ENCODE results near the gene WFIKKN2. TPM values are rescaled to one million over a fixed set of nuclear protein-coding genes. Genes with fewer than 3 reads are reported as not detected.
A peak's percentile ranks its signal among the peaks of the same experiment; 100 is the strongest.

Gene WFIKKN2
- total RNA-seq, 4 donors from 2014 or later: 0.09 to 0.22 (median 0.20) TPM; not detected in 1

DNA sequence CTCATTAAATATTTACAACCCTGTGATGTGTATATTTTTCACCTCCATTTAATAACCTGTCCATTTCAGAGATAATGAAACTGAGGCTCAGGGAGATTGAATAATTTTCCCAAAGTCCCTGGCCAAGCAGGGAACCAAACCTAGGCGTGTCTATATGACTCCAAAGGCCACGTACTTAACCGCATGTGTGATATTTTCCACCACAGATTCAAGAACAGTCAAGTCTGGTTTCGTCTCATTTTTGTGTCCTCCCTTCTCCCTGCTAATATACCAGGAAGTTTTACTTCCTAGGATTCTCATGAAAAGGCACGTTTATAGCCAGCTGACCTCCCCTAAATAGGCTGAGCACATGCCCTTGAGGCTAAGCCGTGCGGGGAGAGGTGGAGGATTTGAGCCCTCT is 15.3 kb downstream of the WFIKKN2 start:
- no peak for DNase-seq
- intact Hi-C loops (cut with DNase I; ENCODE audit: low total_unique reads) (loop anchor here (10.0 kb wide), 1 partner anchor 204 kb away; no protein-coding TSS in a partner anchor), in situ Hi-C loops (cut with MboI; ENCODE audit: low sequenced_read_pairs in 4 of 4) (loop anchor here in 3 of 4 donors (5.0 to 25.0 kb wide), 2 partner anchors 107 to 312 kb away; partner anchors contain the start of genes NME1 (in 2 of the 3) and NME2 (in 2 of the 3))
- no peak for ATAC-seq
- Histone ChIP-seq H3K27ac (peak overlapping the region; percentile 88 to 95 (median 93)), H3K36me3 (no peaks in the 10 kb centered on the region), H3K27me3 (no peaks in the 10 kb centered on the region), H3K9me3 (no peaks in the 10 kb centered on the region), H3K4me3 (no peak overlapping the region), H3K4me1 (peaks cover 36 to 50% of the 10 kb centered on the region in 2 donors)
- TF ChIP-seq POLR2A (IDR thresholded peaks at IDR 0.05) (no peak), CTCF (IDR thresholded peaks at IDR 0.05 in 4 of 5, conservative IDR thresholded peaks at IDR 0.05 in 1 of 5) (no peak)

DNA sequence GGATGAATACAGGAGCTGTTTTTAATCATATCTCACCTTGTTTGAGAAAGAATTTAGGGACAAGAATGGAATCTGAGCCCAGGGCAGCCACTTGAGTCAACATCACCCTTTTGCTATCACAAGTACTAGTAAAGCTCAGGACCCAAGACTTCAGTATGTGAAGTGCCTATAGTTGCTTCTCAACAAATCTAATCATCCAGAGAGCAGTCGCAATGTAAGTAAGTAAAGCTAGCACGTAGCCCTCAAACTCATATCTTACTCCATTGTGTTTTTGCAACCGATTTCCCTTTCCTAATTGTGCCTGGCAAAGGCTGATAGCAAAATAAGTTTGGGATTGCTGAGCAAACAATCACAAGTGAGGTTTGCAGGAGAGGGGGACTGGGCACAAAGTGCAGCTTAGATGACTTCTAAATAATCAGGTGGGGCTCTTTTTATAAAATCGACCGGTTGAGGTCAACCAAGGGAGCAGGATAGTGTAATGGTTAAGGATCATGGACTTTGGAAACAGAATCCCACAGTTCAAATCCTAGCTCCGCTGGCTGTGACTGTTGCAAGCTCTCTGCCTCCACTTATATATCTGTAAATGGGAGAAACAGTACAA is 17.7 kb downstream of the WFIKKN2 start:
- TF ChIP-seq CTCF (IDR thresholded peaks at IDR 0.05 in 4 of 5, conservative IDR thresholded peaks at IDR 0.05 in 1 of 5) (no peak), POLR2A (IDR thresholded peaks at IDR 0.05) (no peak)
- Histone ChIP-seq H3K27ac (peak overlapping the region; percentile 88 to 95 (median 93)), H3K27me3 (no peaks in the 10 kb centered on the region), H3K4me1 (peaks cover 25 to 51% of the 10 kb centered on the region in 2 donors), H3K36me3 (no peaks in the 10 kb centered on the region), H3K4me3 (no peak overlapping the region), H3K9me3 (no peaks in the 10 kb centered on the region)
- no peak for DNase-seq
- intact Hi-C loops (cut with DNase I; ENCODE audit: low total_unique reads): loop anchor here (10.0 kb wide), 1 partner anchor 202 kb away; no protein-coding TSS in a partner anchor
- no peak for ATAC-seq
- in situ Hi-C loops (cut with MboI; ENCODE audit: low sequenced_read_pairs in 4 of 4): loop anchor here in 3 of 4 donors (5.0 to 25.0 kb wide), 2 partner anchors 104 to 309 kb away; partner anchors contain the start of genes NME1 (in 2 of the 3) and NME2 (in 2 of the 3)

DNA sequence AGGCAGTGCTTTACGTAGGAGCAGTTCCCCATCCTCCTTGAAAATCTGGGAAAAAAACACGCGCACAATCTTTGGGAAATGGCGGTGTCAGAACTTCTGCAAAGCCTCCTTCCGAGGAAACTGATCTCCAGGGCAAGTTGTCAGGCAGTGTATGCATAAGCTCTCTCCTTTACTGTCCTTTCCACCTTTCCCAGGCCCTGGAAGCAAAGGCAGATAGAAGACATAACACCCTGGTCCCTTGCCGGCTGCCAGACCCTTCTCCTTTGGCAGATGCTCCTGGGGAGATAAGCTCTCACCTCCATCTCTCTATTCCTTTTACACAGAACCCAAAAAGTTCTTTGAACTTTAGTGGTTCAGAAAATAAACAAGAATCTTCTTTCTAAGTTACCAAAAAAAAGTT is 18.4 kb downstream of the WFIKKN2 start:
- H3K27ac ChIP-seq: peak overlapping the region; percentile 88 to 95 (median 93)
- H3K36me3 ChIP-seq: no peaks in the 10 kb centered on the region
- TF ChIP-seq POLR2A (IDR thresholded peaks at IDR 0.05) (no peak), CTCF (IDR thresholded peaks at IDR 0.05 in 4 of 5, conservative IDR thresholded peaks at IDR 0.05 in 1 of 5) (no peak)
- in situ Hi-C loops (cut with MboI; ENCODE audit: low sequenced_read_pairs in 4 of 4) (loop anchor here in 3 of 4 donors (5.0 to 25.0 kb wide), 2 partner anchors 104 to 309 kb away; partner anchors contain the start of genes NME1 (in 2 of the 3) and NME2 (in 2 of the 3)), intact Hi-C loops (cut with DNase I; ENCODE audit: low total_unique reads) (loop anchor here (10.0 kb wide), 1 partner anchor 201 kb away; no protein-coding TSS in a partner anchor)
- ATAC-seq: no peak
- H3K4me3 ChIP-seq: no peak overlapping the region
- H3K27me3 ChIP-seq: no peaks in the 10 kb centered on the region
- H3K9me3 ChIP-seq: no peaks in the 10 kb centered on the region
- no peak for DNase-seq
- peaks cover 25 to 51% of the 10 kb centered on the region in 2 donors for H3K4me1 ChIP-seq

DNA sequence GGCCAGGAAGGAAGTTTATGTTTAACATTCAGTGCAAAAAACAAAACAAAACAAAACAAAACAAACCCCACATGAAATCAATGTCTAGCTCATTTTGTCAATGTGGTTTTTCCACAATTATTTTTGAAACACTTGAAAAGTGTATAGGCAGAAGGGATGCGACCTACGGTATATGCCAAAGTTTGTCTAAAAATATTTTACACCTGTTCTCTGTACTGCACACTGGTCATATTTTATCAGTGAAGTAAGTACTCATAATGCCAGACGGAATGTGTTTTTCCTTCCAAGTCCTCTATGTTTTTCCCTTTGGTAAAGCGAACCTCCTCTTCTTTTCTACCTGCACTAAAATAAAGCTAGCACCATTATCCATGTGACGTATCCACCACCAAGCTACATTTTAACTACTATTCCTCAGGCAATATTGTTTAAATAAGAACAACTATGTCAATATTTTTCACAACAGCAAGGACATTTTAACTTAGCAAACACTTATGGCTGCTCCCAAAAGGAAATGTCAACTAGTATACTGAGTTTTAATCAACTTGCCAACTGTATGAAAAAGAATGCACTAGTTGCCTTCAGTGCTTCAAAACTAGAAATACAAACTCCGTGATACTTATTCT is 20.4 kb downstream of the WFIKKN2 start:
- Histone ChIP-seq H3K4me3 (no peak overlapping the region), H3K27me3 (no peaks in the 10 kb centered on the region), H3K27ac (peak overlapping the region; percentile 88 to 95 (median 93)), H3K36me3 (no peaks in the 10 kb centered on the region), H3K9me3 (no peaks in the 10 kb centered on the region), H3K4me1 (peaks cover 24 to 47% of the 10 kb centered on the region in 2 donors)
- peak; percentile 19 to 21 for ATAC-seq
- in situ Hi-C loops (cut with MboI; ENCODE audit: low sequenced_read_pairs in 4 of 4) (loop anchor here in 2 of 4 donors (25.0 kb wide), 1 partner anchor 306 kb away; the partner anchor contains the start of genes NME1 (in 2 of the 2) and NME2 (in 2 of the 2)), intact Hi-C loops (cut with DNase I; ENCODE audit: low total_unique reads) (loop anchor here (10.0 kb wide), 1 partner anchor 199 kb away; no protein-coding TSS in a partner anchor)
- no peak for DNase-seq
- no peak for TF ChIP-seq POLR2A (IDR thresholded peaks at IDR 0.05)
